HepG2 (cell line): ENCODE results near the gene PRSS21. TPM values are rescaled to one million over a fixed set of nuclear protein-coding genes. Genes with fewer than 3 reads are reported as not detected.

Source experiments
- ATAC-seq: fragments of 200-7000 bp; cut with Tn5 transposase; 3 replicates; pipeline ENCODE4 v1.9.1; 2020; ENCODE audit warnings: mild to moderate bottlenecking, moderate library complexity
- BruUV-seq: library from RNA; stranded (reverse); fragments of 400-500 nt; replicated peaks from 2 replicates; lab custom pipeline; 2021; lab: Mats Ljungman, UMichigan
- CTCF ChIA-PET: fragments of 300-600 bp; formaldehyde crosslinking; extraction: SDS; loops from one replicate; lab custom pipeline; 2021; ENCODE audit warnings: low total read pairs, inconsistent platforms, low intra/inter-chr PET ratio; lab: Yijun Ruan, JAX
- POLR2A ChIA-PET: fragments of 350-600 bp; sonication (Branson Sonifier 250); formaldehyde crosslinking; loops from one replicate; lab custom pipeline; 2020; ENCODE audit warnings: antibody characterized with exemption, inconsistent platforms; lab: Yijun Ruan, JAX
- DNase-seq: peaks from one replicate; pipeline ENCODE4 v3.0.0-alpha.2; 2015; ENCODE audit warnings: low spot score
- FAIRE-seq: peaks from 3 replicates; lab custom pipeline; 2011; peaks lifted over from hg19 to GRCh38; lab: Jason Lieb, UNC
- H2AFZ ChIP-seq: one replicate; pipeline ENCODE4 v1.6.1; 2011; ENCODE audit warnings: low read length, inconsistent platforms
- H3K27ac ChIP-seq: fragments of 300-600 bp; 3 replicates; pipeline ENCODE4 v1.8.0; 2011; ENCODE audit warnings: mixed run types, mild to moderate bottlenecking, mixed read lengths, low read length, inconsistent platforms; ENCODE audit not compliant: insufficient read depth; ENCODE audit errors: extremely low read length
- H3K27me3 ChIP-seq, 2 experiments: fragments of 200-600 bp in 1 of 2; 2 replicates in 1 of 2; 3 replicates in 1 of 2; pipeline versions ENCODE4 v1.6.0 to v1.8.0; 2011; ENCODE audit warnings: low read length in 2 of 2, mild to moderate bottlenecking in 2 of 2, moderate library complexity in 2 of 2, inconsistent platforms in 1 of 2; ENCODE audit not compliant: insufficient read depth in 2 of 2, control insufficient read depth in 1 of 2
- H3K36me3 ChIP-seq, 2 experiments: fragments of 200-600 bp in 1 of 2; replicated peaks in 1 of 2; 2 replicates in 1 of 2; 3 replicates in 1 of 2; pipeline versions ENCODE4 v1.5.1 to v1.8.0; 2011; ENCODE audit warnings: low read length in 2 of 2, inconsistent platforms in 1 of 2; ENCODE audit not compliant: insufficient read depth in 2 of 2, control insufficient read depth in 1 of 2
- H3K4me1 ChIP-seq: 2 replicates; pipeline ENCODE4 v1.5.1; 2012; ENCODE audit warnings: low read length, inconsistent platforms; ENCODE audit not compliant: insufficient read depth
- H3K4me2 ChIP-seq: 2 replicates; pipeline ENCODE4 v1.6.0; 2011; ENCODE audit warnings: low read depth, low read length, inconsistent platforms
- H3K4me3 ChIP-seq, 3 experiments: fragments of 200-600 bp in 1 of 3; sonication (generic), shearing (Covaris generic) in 1 of 3; replicated peaks in 1 of 3; 2 replicates each; pipeline ENCODE4 v1.5.1; 2011 to 2016; ENCODE audit warnings: low read length in 3 of 3, inconsistent platforms in 2 of 3, low read depth in 2 of 3, mild to moderate bottlenecking in 2 of 3, control low read depth in 1 of 3, mixed read lengths in 1 of 3; ENCODE audit not compliant: insufficient read depth in 1 of 3
- H3K79me2 ChIP-seq: one replicate; pipeline ENCODE4 v1.6.1; 2011; ENCODE audit warnings: low read length, inconsistent platforms; ENCODE audit not compliant: insufficient read depth
- H3K9ac ChIP-seq: 2 replicates; pipeline ENCODE4 v1.6.0; 2011; ENCODE audit warnings: mild to moderate bottlenecking, low read depth, low read length, inconsistent platforms; ENCODE audit not compliant: insufficient read depth
- H3K9me3 ChIP-seq: 2 replicates; pipeline ENCODE4 v1.5.1; 2012; ENCODE audit warnings: mild to moderate bottlenecking, low read length
- H4K20me1 ChIP-seq: 2 replicates; pipeline ENCODE4 v1.6.0; 2011; ENCODE audit warnings: inconsistent platforms, mild to moderate bottlenecking, low read length, moderate library complexity; ENCODE audit not compliant: insufficient read depth
- ATM ChIP-seq: fragments of 450-650 bp; IDR thresholded peaks from 2 replicates; pipeline ENCODE4 v1.7.1; 2017; ENCODE audit warnings: mild to moderate bottlenecking, borderline replicate concordance
- CBFB ChIP-seq: sonication (generic); formaldehyde crosslinking; IDR thresholded peaks from 2 replicates; pipeline ENCODE4 v1.4.0; 2020; ENCODE audit warnings: missing genetic modification reagents
- ELF1 ChIP-seq: sonication (generic); formaldehyde crosslinking; IDR thresholded peaks from 2 replicates; pipeline ENCODE4 v1.4.0; 2020; ENCODE audit warnings: missing genetic modification reagents
- FOXC1 ChIP-seq: sonication (generic); formaldehyde crosslinking; IDR thresholded peaks from 2 replicates; pipeline ENCODE4 v1.8.0; 2022; ENCODE audit warnings: mild to moderate bottlenecking, missing genetic modification reagents, borderline replicate concordance
- KLF9 ChIP-seq: IDR thresholded peaks from 2 replicates; pipeline ENCODE4 v1.6.1; 2016; ENCODE audit warnings: low read depth
- NR1H2 ChIP-seq: sonication (generic); formaldehyde crosslinking; IDR thresholded peaks from 2 replicates; pipeline ENCODE4 v1.8.1; 2022; ENCODE audit warnings: low read depth, missing genetic modification reagents, borderline replicate concordance
- TGIF2 ChIP-seq: IDR thresholded peaks from 2 replicates; pipeline ENCODE4 v1.6.1; 2016; ENCODE audit warnings: control low read depth, missing compliant biosample characterization
- ZC3H4 ChIP-seq: sonication (generic); formaldehyde crosslinking; IDR thresholded peaks from 2 replicates; pipeline ENCODE4 v1.4.0; 2020; ENCODE audit warnings: missing genetic modification reagents, borderline replicate concordance
- ZNF337 ChIP-seq: sonication (generic); formaldehyde crosslinking; IDR thresholded peaks from 2 replicates; pipeline ENCODE4 v1.5.1; 2020; ENCODE audit warnings: missing genetic modification reagents, low read depth, mild to moderate bottlenecking, borderline replicate concordance
- ZSCAN12 ChIP-seq: sonication (generic); formaldehyde crosslinking; IDR thresholded peaks from 2 replicates; pipeline ENCODE4 v1.9.0; 2021; ENCODE audit warnings: mild to moderate bottlenecking, missing genetic modification reagents
- WGBS: methylation state at CpG from one replicate; pipeline ENCODE4 v1.1.6; 2017; ENCODE audit warnings: low lambda C conversion rate; 5-methylcytosine and 5-hydroxymethylcytosine counted together
- in situ Hi-C: cut with HindIII; loops from 2 replicates; pipeline ENCODE4 v1.10.0; 2017; ENCODE audit warnings: low pct_unique_long_range_greater_than_20kb; ENCODE audit not compliant: extremely low pct_ligation_motif_present
- intact Hi-C: fragments of 100-400 bp; cut with micrococcal nuclease; formaldehyde crosslinking; loops from one replicate; pipeline ENCODE4 v1.10.0; 2022; ENCODE audit not compliant: unreplicated experiment
- polyA plus RNA-seq, 8 experiments: library from polyadenylated mRNA; depleted of rRNA in 3 of 8; stranded (reverse) in 7 of 8; unstranded in 1 of 8; fragments of >200 nt; fragmentation: Illumina TruSeq in 4 of 8; extraction: Trizol in 4 of 8; gene quantifications; 2 replicates each; pipeline versions ENCODE4 v1.2.1 to v1.2.3, GENCODE V29; 2011 to 2016; ENCODE audit warnings: low read depth in 4 of 8, missing spikeins in 1 of 8, mixed read lengths in 1 of 8; ENCODE audit not compliant: insufficient read depth in 1 of 8
- total RNA-seq, 5 experiments: library from RNA; depleted of rRNA; stranded (reverse); fragments of >200 nt; fragmentation: Illumina TruSeq; extraction: Trizol; gene quantifications; 2 replicates each; pipeline ENCODE4 v1.2.3, GENCODE V29; 2016; ENCODE audit warnings: low read depth in 1 of 5
- TF ChIP-seq, protein P1 (sequence below): sonication (generic); formaldehyde crosslinking; IDR thresholded peaks from 2 replicates; pipeline ENCODE4 v1.9.0; 2021; ENCODE audit warnings: missing genetic modification reagents, borderline replicate concordance

PRSS21 gene
- total and polyA plus RNA-seq, 2 of the 13 experiments (the other 11 are each of a cell fraction or from before 2014, with no cell fraction given): not detected

DNA sequence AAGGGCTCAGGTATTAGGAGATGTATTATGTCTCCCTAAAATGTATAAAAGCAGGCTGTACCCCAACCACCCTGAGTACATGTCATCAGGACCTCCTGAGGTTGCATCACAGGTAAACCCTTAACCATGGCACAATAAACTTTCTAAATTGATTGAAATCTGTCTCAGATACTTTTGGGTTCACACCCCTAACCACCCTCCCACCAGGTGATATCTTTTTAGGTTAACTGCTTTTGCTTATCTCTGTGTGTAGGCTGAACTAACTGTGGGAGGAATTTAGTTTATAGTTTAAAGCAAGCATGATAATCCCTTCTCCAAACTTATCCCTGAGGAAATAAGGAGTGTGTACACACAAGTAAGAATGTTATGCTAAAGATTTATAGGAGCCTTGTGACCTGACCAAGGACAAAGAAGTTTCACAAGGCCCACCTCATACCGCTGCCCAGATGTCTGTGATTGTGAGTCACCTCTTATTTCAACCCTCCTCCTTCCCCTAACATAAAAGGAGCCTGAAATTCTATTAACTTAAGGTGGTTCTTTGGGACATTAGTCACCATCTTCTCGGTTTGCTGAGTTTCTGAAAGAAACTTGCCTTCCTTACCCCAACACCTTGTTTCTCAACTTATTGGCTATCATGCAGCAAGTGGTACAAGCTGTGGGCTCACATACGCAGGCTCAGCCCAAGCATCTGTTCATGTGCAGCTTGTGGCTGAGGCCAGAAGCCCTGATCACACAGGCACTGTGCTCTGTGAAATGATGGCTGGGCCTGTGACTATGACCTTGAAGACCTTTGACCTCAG is 29.7 kb downstream of the PRSS21 start:
- Histone ChIP-seq H3K36me3 (no peaks in the 10 kb centered on the region), H3K27ac (no peak overlapping the region), H4K20me1 (no peaks in the 10 kb centered on the region), H3K27me3 (peaks cover 1 to 20% of the 10 kb centered on the region in 2 experiments; a peak in 2 of 5 replicates), H3K9ac (no peak overlapping the region), H3K4me3 (no peak overlapping the region), H2AFZ (no peak overlapping the region), H3K9me3 (no peaks in the 10 kb centered on the region), H3K4me2 (no peak overlapping the region), H3K79me2 (no peaks in the 10 kb centered on the region), H3K4me1 (peaks cover 15% of the 10 kb centered on the region)
- no peak for FAIRE-seq
- ChIA-PET POLR2A (no interaction called here), CTCF (no interaction called here)
- intact Hi-C loops (no loop called here), in situ Hi-C loops (no loop called here)
- WGBS: 13% methylated on average over 3 of the region's 3 CpGs
- no peak for DNase-seq
- ATAC-seq: no peak
- BruUV-seq: no TSS peak
- no peak for TF ChIP-seq ZNF337 (CRISPR knock-in tag)
- TF ChIP-seq ELF1: no peak
- TF ChIP-seq ZSCAN12 (CRISPR knock-in tag): no peak
- TF ChIP-seq CBFB (CRISPR knock-in tag): no peak
- no peak for TF ChIP-seq KLF9

DNA sequence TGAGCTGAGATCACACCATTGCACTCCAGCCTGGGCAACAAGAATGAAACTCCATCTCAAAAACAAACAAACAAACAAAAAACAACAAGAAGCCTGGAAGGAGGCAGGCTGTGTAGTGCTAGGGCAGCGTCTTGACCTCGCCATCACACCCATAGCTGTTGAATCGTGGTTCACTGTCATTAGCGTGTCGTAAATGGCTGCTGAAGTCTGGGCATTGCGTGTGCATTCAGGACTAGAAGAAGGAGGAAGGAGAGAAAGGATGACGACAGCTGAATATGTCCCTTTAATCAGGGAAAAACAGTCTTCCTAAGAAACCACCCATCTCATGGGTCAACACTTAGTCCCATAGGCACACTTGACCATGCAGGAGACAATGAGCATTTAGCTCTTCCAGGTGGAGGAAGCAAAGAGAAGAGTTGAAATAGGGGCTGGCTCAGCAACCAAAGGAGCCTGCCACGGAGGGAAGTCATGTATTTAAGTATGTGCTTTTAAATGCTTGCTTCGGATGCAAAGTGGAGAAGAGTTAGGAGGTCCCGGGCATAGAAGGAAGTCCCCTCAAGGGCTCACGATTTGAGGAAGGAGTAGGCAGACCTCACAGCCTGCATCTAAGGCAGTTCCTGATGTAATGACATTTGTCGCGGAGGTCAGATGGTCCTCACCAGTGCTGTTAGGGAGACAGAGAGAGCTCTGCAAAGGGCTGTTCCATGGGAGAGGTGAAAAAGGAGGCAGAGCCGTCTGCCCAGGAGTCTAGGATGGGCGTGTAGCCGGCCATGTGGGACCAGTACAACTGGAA is 32.1 kb downstream of the PRSS21 start:
- Histone ChIP-seq H3K4me2 (no peak overlapping the region), H3K4me3 (no peak overlapping the region), H3K9ac (no peak overlapping the region), H3K27ac (no peak overlapping the region), H4K20me1 (no peaks in the 10 kb centered on the region), H3K27me3 (peaks cover 0 to 20% of the 10 kb centered on the region in 2 experiments; a peak in 1 of 5 replicates), H3K9me3 (no peaks in the 10 kb centered on the region; the same call in 1 of the 2 replicates), H3K36me3 (no peaks in the 10 kb centered on the region), H3K4me1 (peaks cover 9% of the 10 kb centered on the region; the same call in 1 of the 2 replicates), H2AFZ (no peak overlapping the region), H3K79me2 (no peaks in the 10 kb centered on the region)
- ChIA-PET CTCF (no interaction called here), POLR2A (interaction anchor here (0.7 kb wide), 1 partner anchor 22 kb away, joined by 3 read pairs; no protein-coding TSS in a partner anchor)
- intact Hi-C loops (no loop called here), in situ Hi-C loops (no loop called here)
- DNase-seq: no peak
- FAIRE-seq: no peak
- no TSS peak for BruUV-seq
- WGBS: 46% methylated on average over 16 of the region's 16 CpGs
- no peak for ATAC-seq
- TF ChIP-seq NR1H2 (CRISPR knock-in tag): no peak
- TF ChIP-seq ATM: no peak
- no peak for TF ChIP-seq FOXC1
- TF ChIP-seq, protein P1, sequence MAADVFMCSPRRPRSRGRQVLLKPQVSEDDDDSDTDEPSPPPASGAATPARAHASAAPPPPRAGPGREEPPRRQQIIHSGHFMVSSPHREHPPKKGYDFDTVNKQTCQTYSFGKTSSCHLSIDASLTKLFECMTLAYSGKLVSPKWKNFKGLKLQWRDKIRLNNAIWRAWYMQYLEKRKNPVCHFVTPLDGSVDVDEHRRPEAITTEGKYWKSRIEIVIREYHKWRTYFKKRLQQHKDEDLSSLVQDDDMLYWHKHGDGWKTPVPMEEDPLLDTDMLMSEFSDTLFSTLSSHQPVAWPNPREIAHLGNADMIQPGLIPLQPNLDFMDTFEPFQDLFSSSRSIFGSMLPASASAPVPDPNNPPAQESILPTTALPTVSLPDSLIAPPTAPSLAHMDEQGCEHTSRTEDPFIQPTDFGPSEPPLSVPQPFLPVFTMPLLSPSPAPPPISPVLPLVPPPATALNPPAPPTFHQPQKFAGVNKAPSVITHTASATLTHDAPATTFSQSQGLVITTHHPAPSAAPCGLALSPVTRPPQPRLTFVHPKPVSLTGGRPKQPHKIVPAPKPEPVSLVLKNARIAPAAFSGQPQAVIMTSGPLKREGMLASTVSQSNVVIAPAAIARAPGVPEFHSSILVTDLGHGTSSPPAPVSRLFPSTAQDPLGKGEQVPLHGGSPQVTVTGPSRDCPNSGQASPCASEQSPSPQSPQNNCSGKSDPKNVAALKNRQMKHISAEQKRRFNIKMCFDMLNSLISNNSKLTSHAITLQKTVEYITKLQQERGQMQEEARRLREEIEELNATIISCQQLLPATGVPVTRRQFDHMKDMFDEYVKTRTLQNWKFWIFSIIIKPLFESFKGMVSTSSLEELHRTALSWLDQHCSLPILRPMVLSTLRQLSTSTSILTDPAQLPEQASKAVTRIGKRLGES (CRISPR knock-in tag): no peak
- no peak for TF ChIP-seq TGIF2
- no peak for TF ChIP-seq ZC3H4 (CRISPR knock-in tag)
